Neural cell (in vitro differentiated cells): ENCODE results near the gene ROBO1.

ENCODE experiments used
- CTCF ChIP-seq: fragments of 450-650 bp; IDR thresholded peaks from 2 replicates; pipeline ENCODE4 v1.5.1; 2014; ENCODE audit warnings: antibody characterized with exemption, mild to moderate bottlenecking, moderate library complexity; ENCODE audit not compliant: poor library complexity, severe bottlenecking
- EP300 ChIP-seq: fragments of 450-650 bp; conservative IDR thresholded peaks from 2 replicates; pipeline ENCODE4 v1.6.1; 2014; ENCODE audit warnings: antibody characterized with exemption, mild to moderate bottlenecking, moderate library complexity; ENCODE audit not compliant: poor library complexity, severe bottlenecking
- EZH2 ChIP-seq: fragments of 200-600, 300-800 bp; shearing (Covaris generic), sonication (generic); IDR thresholded peaks from 2 replicates; pipeline ENCODE4 v1.6.1; 2014; ENCODE audit warnings: antibody characterized with exemption, low read length, borderline replicate concordance, mild to moderate bottlenecking; ENCODE audit not compliant: insufficient read depth, poor library complexity, severe bottlenecking
- POLR2AphosphoS5 ChIP-seq: IDR thresholded peaks from 2 replicates; pipeline ENCODE4 v1.6.1; 2012
- RAD21 ChIP-seq: fragments of 450-650 bp; conservative IDR thresholded peaks from 2 replicates; pipeline ENCODE4 v1.6.1; 2014; ENCODE audit warnings: antibody characterized with exemption, mild to moderate bottlenecking, moderate library complexity
- SMC3 ChIP-seq: fragments of 450-650 bp; conservative IDR thresholded peaks from 2 replicates; pipeline ENCODE4 v1.6.1; 2014; ENCODE audit warnings: antibody characterized with exemption, mild to moderate bottlenecking, moderate library complexity; ENCODE audit not compliant: poor library complexity
- TAF1 ChIP-seq: IDR thresholded peaks from 2 replicates; pipeline ENCODE4 v1.6.1; 2012; ENCODE audit warnings: low read depth

- no peak for TF ChIP-seq POLR2AphosphoS5
- no peak for TF ChIP-seq EP300
- no peak for TF ChIP-seq EZH2
- no peak for TF ChIP-seq CTCF
- no peak for TF ChIP-seq RAD21
- no peak for TF ChIP-seq TAF1
- TF ChIP-seq SMC3: no peak
Measured at GRCh38 chr3:78633626-78634025, 1134.2 kb downstream of the ROBO1 start.
